ENCODE measurements around the gene FAM107A.

DNA sequence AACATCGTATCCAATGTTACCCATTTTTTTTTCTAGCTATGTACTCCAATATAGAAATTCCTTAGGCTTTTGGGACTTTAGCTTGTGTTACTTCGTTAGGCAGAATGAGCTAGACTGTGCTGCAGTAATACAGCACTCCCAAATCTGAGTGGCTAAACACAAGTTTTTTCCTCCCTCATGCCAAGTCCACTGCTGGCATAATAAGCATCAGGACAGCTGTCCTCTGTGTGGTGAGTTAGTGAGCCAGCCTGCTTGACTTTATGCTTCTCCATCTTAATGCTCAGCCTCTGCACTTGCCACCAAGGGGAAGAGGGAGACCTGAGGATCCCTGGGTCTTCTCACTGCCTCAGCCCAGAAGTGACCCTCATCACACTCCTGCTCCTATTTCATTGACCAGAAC lies 22.0 kb downstream of the FAM107A start:
- TF ChIP-seq EZH2phosphoT487 (IDR thresholded peaks at IDR 0.05; ENCODE audit: insufficient read depth, low read depth) (no peak), EZH2 (IDR thresholded peaks at IDR 0.05; ENCODE audit: insufficient read depth, poor library complexity, severe bottlenecking) (no peak)

Measured in GM23248 (cell line).